ENCODE data around the gene NFKB1.
"Not testable (repeated sequence)": the region's sequence is repeated elsewhere in the genome, so short reads cannot be mapped to it uniquely, and the experiment has no call there.

The NFKB1 gene

DNA sequence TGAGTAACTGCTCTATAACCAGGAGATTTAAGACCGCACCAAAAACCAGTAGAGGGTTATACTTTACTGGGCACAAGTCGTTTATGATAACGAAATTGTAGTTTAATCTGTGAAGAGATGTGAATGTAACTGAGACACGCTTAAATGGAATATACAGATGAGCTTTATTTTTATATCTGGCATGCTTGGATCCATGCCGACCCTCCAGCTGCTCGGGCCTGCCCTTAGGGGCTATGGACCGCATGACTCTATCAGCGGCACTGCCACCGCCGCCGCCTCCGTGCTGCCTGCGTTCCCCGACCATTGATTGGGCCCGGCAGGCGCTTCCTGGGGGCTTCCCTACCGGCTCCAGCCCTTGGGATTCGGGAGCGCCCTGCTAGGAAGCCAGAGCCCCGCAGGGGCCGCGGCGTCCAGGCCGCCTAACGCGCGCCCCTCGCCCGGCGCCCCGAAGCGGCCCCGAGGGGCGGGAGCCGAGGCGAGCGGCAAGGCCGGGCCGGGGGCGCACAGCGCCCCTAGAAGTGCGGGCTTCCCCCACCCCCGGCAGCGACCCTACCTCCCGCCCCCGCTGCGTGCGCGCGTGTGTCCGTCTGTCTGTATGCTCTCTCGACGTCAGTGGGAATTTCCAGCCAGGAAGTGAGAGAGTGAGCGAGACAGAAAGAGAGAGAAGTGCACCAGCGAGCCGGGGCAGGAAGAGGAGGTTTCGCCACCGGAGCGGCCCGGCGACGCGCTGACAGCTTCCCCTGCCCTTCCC is at the start of gene NFKB1:
Gene NFKB1, plus strand, starts transcription at position 664 of the 751 bp plus-strand sequence. CDS start 24,160 bp downstream, outside the sequence.
- DNase-seq: peak; percentile 52 to 71

DNA sequence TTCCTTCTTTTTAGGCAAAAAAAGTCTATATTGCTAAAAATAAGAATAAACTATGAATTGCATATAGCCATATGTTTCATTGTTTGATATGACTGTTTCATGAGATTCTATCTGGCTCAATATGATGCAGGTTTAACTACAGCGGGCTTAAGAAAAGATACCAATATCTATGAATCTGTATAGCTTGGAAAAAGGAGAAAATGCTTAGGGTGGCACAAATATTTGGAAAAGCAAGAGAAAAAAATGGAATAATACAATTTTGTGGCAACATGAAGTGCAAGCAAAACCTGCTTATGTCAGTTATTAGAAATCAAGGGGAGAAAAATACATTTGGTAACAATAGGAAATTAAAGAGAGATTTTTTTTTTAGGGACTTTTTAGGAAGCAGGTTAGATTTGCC is 48.3 kb upstream of the NFKB1 start:
- DNase-seq: no peak

- DNase-seq: no peak
Measured at GRCh38 chr4:102453827-102454226, 47.3 kb upstream of the NFKB1 start.

- peak; percentile 73 to 84 for DNase-seq
Measured at GRCh38 chr4:102454268-102454667, 46.9 kb upstream of the NFKB1 start.

- DNase-seq: no peak
Measured at GRCh38 chr4:102454981-102455685, 46.0 kb upstream of the NFKB1 start.

DNA sequence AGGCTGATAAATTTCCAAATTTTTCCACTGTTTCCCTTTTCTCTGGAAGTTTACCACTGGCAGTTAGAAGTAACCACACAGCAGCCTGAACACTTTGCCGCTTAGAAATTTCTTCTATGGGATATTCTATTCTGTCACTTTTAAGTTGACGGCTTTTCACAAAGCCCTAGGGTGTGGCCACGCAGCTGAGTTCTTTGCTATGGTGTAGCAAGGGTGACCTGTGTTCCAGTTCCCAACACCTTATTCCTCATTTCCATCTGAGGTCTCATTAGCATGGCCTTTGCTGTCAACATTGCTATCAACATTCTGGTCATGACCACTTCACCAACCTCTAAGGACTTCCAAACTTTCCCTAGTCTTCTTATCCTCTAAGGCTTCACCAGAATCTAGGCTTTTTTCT is 45.4 kb upstream of the NFKB1 start:
- DNase-seq: no peak

DNA sequence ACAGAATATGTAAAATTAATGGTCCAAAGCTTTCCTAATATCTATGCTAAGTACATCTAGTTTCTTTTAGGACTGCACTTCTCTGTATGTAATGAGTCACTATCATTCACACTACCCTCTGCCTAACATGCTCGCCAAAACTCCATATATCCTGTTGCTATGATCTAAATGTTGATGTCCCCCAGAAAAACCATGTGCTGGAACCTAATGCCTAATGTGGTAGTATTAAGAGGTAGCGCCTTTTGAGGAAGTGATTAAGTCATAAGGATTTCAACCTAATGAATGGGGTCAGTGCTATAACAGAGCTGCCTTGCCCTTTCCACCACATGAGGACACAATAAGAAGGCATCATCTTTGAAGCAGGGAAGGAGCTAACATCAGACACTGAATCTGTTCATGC is 34.9 kb upstream of the NFKB1 start:
- DNase-seq: peak; percentile 5

DNA sequence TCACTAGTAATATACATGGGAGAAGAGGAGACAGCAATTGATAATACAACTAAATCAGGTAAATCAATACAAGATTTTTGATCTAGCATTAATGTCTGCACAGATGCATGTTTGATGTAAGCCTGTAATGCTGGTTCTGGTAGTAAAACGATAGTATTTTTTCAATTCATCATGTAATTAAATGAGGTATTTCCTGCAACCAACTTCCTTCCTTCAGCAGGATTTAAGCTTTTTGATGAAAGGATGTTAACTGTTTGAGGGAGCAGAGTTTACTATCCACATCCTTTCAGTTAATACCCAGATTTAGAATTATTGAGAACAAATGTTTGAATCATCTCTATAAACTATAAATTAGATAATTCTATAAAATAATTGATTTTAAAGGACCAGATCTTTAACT is 31.4 kb upstream of the NFKB1 start:
- no peak for DNase-seq

- DNase-seq: no peak
Measured at GRCh38 chr4:102472441-102473013, 28.6 kb upstream of the NFKB1 start.

- no peak for DNase-seq
Measured at GRCh38 chr4:102473476-102473875, 27.7 kb upstream of the NFKB1 start.

DNA sequence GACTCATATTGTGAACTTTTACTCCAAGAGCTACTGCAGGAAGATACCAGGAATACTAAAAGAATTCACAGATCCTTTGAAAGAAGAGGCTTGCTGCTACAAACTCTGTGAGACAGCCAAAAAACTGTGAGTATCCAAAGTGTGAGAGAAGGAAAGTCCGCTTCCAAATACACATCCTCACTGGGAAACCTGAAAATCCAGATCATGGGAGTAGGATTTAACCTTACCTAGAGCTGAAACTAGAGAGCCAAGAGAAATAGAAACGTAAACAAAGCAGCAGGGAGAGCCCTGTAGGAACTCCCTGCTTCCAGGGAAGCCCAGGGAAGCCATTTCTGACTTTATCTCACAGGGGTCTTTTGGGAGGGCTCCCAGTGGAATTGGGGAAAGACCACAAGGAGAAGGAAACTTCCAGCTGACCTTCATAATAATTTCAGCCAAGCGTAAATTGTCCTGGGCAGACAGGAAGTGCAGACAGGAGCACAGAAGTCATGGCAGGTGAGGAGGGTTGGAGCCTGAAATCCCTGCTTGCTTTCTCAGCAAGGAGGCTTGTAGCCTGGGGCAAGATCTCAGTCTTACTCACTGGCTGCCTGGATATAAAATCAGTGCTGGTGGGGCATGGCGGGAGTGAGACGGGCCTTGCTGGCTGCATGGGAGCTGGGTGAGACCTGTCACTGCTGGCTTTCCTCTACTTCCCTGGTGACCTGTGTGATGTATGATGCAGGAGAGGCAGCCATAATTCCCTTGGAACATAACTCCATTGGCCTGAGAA is 26.2 kb upstream of the NFKB1 start:
- no peak for DNase-seq

DNA sequence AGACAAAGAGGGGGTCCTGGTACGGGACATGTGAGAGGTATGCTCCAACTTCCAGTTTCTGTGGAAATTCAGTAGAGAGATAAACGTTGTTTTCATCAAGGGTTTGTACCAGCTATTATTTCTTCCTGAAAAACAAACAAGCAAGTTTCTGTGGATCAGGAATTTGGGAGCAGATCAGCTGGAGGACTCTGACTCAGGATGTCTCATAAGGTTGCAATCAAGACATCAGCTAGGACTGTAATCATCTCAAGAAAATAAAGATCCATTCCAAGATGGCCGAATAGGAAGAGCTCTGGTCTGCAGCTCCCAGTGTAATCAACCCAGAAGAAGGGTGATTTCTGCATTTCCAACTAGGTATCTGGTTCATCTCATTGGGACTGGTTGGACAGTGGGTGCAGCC is 23.5 kb upstream of the NFKB1 start:
- no peak for DNase-seq

DNA sequence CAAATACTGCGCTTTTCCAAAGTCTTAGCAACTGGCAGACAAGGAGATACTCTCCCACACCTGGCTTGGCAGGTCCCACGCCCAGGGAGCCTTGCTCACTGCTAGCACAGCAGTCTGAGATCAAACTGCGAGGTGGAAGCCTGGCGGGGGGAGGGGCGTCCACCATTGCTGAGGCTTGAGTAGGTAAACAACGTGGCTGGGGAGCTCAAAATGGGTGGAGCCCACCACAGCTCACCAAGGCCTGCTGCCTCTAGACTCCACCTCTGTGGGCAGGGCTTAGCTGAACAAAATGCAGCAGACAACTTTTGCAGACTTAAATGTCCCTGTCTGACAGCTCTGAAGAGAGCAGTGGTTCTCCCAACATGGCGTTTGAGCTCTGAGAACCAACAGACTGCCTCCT is 23.0 kb upstream of the NFKB1 start:
- no peak for DNase-seq

GRCh38 chr4:102479832-102480231 is 21.3 kb upstream of the NFKB1 start:
- DNase-seq: not testable (repeated sequence)

DNA sequence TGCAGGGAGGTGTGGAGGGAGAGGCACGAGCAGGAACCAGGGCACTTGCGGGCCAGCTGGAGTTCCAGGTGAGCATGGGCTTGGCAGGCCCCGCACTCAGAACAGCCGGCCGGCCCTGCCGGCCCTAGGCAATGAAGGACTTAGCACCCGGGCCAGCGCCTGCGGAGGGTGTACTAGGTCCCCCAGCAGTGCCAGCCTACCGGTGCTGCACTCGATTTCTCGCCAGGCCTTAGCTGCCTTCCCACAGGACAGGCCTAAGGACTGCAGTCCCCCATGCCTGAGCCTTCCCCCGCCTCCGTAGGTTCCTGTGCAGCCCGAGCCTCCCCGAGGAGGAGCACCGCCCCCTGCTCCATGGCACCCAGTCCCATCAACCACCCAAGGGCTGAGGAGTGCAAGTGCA is 18.0 kb upstream of the NFKB1 start:
- no peak for DNase-seq

DNA sequence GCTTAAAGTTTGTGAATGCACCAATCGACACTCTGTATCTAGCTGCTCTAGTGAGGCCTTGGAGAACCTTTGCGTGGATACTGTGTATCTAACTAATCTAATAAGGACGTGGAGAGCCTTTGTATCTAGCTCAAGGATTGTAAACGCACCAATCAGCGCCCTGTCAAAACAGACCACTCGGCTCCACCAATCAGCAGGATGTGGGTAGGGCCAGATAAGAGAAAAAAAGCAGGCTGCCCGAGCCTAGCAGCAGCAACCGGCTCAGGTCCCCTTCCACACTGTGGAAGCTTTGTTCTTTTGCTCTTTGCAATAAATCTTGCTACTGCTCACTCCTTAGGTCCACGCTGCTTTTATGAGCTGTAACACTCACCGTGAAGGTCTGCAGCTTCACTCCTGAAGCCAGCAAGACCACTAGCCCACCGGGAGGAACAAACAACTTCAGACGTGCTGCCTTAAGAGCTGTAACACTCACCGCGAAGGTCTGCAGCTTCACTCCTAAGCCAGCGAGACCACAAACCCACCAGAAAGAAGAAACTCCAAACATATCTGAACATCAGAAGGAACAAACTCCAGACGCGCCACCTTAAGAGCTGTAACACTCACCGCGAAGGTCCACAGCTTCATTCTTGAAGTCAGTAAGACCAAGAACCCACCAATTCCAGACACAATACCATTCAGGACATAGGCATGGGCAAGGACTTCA is 17.0 kb upstream of the NFKB1 start:
- not testable (repeated sequence) for DNase-seq

DNA sequence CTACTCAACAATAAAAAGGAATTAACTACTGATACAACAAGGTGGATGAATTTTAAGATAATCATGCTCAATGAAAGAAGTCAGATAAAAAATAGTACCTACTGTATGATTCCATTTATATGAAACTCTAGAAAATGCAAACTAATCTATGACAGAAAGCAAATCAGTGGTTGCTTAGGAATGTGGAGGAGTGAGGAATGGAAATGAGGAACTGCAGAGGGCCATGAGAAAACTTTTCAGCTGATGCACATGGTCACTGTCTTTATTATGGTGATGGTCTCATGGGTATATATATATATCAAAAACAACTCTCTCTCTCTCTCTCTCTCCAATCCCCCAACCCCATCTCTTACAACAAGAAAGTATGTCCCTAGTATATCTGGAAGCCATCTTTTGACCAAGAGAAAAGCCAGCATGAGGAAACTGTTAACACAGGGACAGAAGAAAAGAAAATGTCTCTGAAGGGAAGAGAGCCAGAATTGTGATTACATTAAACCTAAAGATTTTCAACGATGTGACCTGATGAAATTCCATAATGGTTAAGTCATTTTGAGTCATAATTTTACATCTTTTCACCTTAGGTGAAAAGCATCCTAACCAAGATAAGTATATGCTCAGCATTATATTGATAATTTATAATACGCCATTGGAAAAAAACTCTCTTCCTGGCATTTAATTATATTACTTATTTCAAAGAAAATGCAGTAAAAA is 8.5 kb upstream of the NFKB1 start:
- DNase-seq: peak in 1 of 2 experiments; percentile 23

DNA sequence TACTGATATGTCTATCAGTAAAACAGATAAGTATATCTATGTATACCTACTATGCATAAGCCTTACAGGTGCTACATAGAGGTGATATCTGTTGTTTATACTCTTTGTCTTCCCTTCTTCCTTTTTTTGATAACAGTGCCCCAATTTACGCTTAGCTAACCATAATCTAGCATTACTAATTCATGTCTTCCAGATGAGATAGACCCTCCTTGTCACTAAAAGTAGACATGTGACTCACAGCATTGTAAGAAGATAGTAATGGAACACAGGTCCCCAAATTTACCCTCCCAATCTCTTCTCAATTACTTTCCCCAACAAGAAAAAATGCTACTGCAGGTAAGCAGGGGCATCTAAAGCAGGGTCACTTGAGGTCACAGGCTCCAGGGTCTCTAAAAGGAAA is 7.9 kb upstream of the NFKB1 start:
- no peak for DNase-seq

- no peak for DNase-seq
Measured at GRCh38 chr4:102493794-102494193, 7.4 kb upstream of the NFKB1 start.

DNA sequence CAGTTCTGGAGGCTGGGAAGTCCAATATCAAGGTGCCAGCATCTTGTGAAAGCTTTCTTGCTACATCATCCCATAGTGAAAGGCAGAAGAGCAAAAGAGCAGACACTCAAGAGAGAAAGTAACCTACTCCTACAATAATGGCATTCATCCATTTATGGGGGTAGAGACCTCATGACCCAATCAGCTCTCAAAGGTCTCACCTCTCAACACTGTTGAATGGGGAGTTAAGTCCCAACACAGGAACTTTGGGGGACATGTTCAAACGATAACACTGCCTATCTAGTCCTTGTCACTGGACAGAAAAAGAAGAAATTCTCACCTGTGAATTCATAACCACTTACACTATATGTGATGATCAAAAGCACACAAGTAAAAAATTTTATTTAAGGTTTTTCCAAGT is 6.6 kb upstream of the NFKB1 start:
- no peak for DNase-seq

DNA sequence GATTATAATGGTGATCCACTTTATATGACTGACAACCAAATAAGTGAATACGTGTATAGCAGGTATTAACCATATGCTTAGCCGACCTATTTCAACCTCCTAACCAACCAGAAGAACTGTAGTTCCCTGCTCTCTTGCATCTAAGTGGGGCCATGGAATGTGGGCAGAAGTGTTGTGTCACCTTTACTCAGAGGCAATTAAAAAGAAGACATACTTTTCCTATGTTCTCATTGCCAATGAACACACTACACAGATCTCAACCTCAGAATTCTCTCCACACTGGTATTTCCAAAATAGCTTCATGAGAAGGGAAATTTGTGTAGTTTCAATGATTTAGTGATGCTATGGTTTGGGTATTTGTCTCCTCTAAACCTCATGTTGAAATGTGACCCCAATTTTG is 3.2 kb upstream of the NFKB1 start:
- no peak for DNase-seq

GRCh38 chr4:102500352-102500695 is 835 bp upstream of the NFKB1 start:
- peak; percentile 48 to 50 for DNase-seq

DNA sequence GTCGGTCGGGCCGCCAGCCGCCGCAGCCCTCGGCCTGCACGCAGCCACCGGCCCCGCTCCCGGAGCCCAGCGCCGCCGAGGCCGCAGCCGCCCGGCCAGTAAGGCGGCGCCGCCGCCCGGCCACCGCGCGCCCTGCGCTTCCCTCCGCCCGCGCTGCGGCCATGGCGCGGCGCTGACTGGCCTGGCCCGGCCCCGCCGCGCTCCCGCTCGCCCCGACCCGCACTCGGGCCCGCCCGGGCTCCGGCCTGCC is 213 bp downstream of the NFKB1 start:
- no peak for DNase-seq
